Measurements from ENCODE around the gene ZNF761.
"Not testable (repeated sequence)": the region's sequence is repeated elsewhere in the genome, so short reads cannot be mapped to it uniquely, and the experiment has no call there.

- not testable (repeated sequence) for TF ChIP-seq CTCF, POLR2A (IDR thresholded peaks at IDR 0.05)
Observed at GRCh38 chr19:53423680-53424079, 8.1 kb upstream of the ZNF761 start.
